WTC11 (cell line): ENCODE results near the gene TXNRD2. TPM values are rescaled to one million over a fixed set of nuclear protein-coding genes. Genes with fewer than 3 reads are reported as not detected.

Source experiments
- ATAC-seq: fragments of 200-7000 bp; cut with Tn5 transposase; 2 replicates; pipeline ENCODE4 v1.10.0; 2021; ENCODE audit warnings: mild to moderate bottlenecking, moderate library complexity
- CTCF ChIA-PET: fragments of 300-600 bp; sonication (Branson Sonifier 250); formaldehyde crosslinking; loops from one replicate; lab custom pipeline; 2021; ENCODE audit warnings: antibody characterized with exemption; lab: Charles Lee
- POLR2A ChIA-PET: fragments of 350-600 bp; sonication (Branson Sonifier 250); formaldehyde crosslinking; loops from one replicate; lab custom pipeline; 2021; ENCODE audit warnings: antibody characterized with exemption; lab: Charles Lee
- DNase-seq: peaks from one replicate; pipeline ENCODE4 v3.0.0; 2021; ENCODE audit warnings: low spot score
- H3K27ac Mint-ChIP-seq: 2 replicates; pipeline ENCODE4 v1.8.0; 2021; ENCODE audit warnings: mixed read lengths
- H3K27me3 Mint-ChIP-seq: 2 replicates; pipeline ENCODE4 v1.8.0; 2021; ENCODE audit warnings: low read depth, mild to moderate bottlenecking, moderate library complexity, mixed read lengths
- H3K36me3 Mint-ChIP-seq: 2 replicates; pipeline ENCODE4 v1.8.0; 2021; ENCODE audit warnings: mixed read lengths
- H3K4me1 Mint-ChIP-seq: 2 replicates; pipeline ENCODE4 v1.8.0; 2022; ENCODE audit warnings: mixed read lengths
- H3K4me3 Mint-ChIP-seq: 2 replicates; pipeline ENCODE4 v1.8.0; 2021; ENCODE audit warnings: mild to moderate bottlenecking, moderate library complexity, mixed read lengths
- H3K9me3 Mint-ChIP-seq: 2 replicates; pipeline ENCODE4 v1.8.0; 2021; ENCODE audit warnings: mixed read lengths
- ATF6 ChIP-seq: sonication (generic); formaldehyde crosslinking; IDR thresholded peaks from 2 replicates; pipeline ENCODE4 v1.8.1; 2023; ENCODE audit warnings: mild to moderate bottlenecking, missing genetic modification reagents
- CBFB ChIP-seq: sonication (generic); formaldehyde crosslinking; IDR thresholded peaks from 2 replicates; pipeline ENCODE4 v1.8.1; 2022; ENCODE audit warnings: mild to moderate bottlenecking, low read depth, missing genetic modification reagents
- CREB1 ChIP-seq: sonication (generic); formaldehyde crosslinking; IDR thresholded peaks from 2 replicates; pipeline ENCODE4 v1.8.0; 2023; ENCODE audit warnings: mild to moderate bottlenecking, missing genetic modification reagents
- ESRRA ChIP-seq: sonication (generic); formaldehyde crosslinking; IDR thresholded peaks from 2 replicates; pipeline ENCODE4 v1.8.1; 2022; ENCODE audit warnings: mild to moderate bottlenecking, missing genetic modification reagents, borderline replicate concordance
- FOXJ3 ChIP-seq: sonication (generic); formaldehyde crosslinking; IDR thresholded peaks from 2 replicates; pipeline ENCODE4 v1.9.0; 2021; ENCODE audit warnings: missing genetic modification reagents, mild to moderate bottlenecking, borderline replicate concordance
- GTF2I ChIP-seq: fragments of 250-450 bp; sonication (Bioruptor Pico); conservative IDR thresholded peaks from 2 replicates; pipeline ENCODE4 v1.4.0; 2021; ENCODE audit warnings: mild to moderate bottlenecking
- HMGA2 ChIP-seq: fragments of 250-450 bp; sonication (Bioruptor Pico); IDR thresholded peaks from 2 replicates; pipeline ENCODE4 v1.4.0; 2021; ENCODE audit warnings: mild to moderate bottlenecking, moderate library complexity
- JAZF1 ChIP-seq: fragments of 250-450 bp; sonication (Bioruptor Pico); IDR thresholded peaks from 2 replicates; pipeline ENCODE4 v1.9.0; 2021; ENCODE audit warnings: moderate library complexity, mild to moderate bottlenecking, inconsistent platforms
- MAX ChIP-seq: sonication (generic); formaldehyde crosslinking; IDR thresholded peaks from 2 replicates; pipeline ENCODE4 v1.8.0; 2022; ENCODE audit warnings: mild to moderate bottlenecking, missing genetic modification reagents
- NFATC4 ChIP-seq: fragments of 250-450 bp; sonication (Bioruptor Pico); IDR thresholded peaks from 2 replicates; pipeline ENCODE4 v1.9.0; 2021; ENCODE audit warnings: mild to moderate bottlenecking
- NFYB ChIP-seq: sonication (generic); formaldehyde crosslinking; conservative IDR thresholded peaks from 2 replicates; pipeline ENCODE4 v1.8.0; 2022; ENCODE audit warnings: low read depth, missing genetic modification reagents
- NR1H2 ChIP-seq: sonication (generic); formaldehyde crosslinking; IDR thresholded peaks from 2 replicates; pipeline ENCODE4 v1.9.0; 2021; ENCODE audit warnings: mild to moderate bottlenecking, moderate library complexity, missing genetic modification reagents
- PRDM15 ChIP-seq: sonication (generic); formaldehyde crosslinking; IDR thresholded peaks from 2 replicates; pipeline ENCODE4 v1.8.0; 2022; ENCODE audit warnings: missing genetic modification reagents
- PRRX2 ChIP-seq: fragments of 250-450 bp; sonication (Bioruptor Pico); IDR thresholded peaks from 2 replicates; pipeline ENCODE4 v1.8.0; 2021; ENCODE audit warnings: mild to moderate bottlenecking
- RELA ChIP-seq: sonication (generic); formaldehyde crosslinking; IDR thresholded peaks from 2 replicates; pipeline ENCODE4 v1.8.1; 2022; ENCODE audit warnings: missing genetic modification reagents, mild to moderate bottlenecking, borderline replicate concordance
- SMAD3 ChIP-seq: sonication (generic); formaldehyde crosslinking; IDR thresholded peaks from 2 replicates; pipeline ENCODE4 v1.8.0; 2022; ENCODE audit warnings: missing genetic modification reagents, mild to moderate bottlenecking, borderline replicate concordance
- SP1 ChIP-seq: sonication (generic); formaldehyde crosslinking; conservative IDR thresholded peaks from 2 replicates; pipeline ENCODE4 v1.8.1; 2022; ENCODE audit warnings: missing genetic modification reagents
- STAT6 ChIP-seq: sonication (generic); formaldehyde crosslinking; conservative IDR thresholded peaks from 2 replicates; pipeline ENCODE4 v1.8.1; 2023; ENCODE audit warnings: mild to moderate bottlenecking, low read depth, missing genetic modification reagents, moderate library complexity
- TCF7 ChIP-seq: sonication (generic); formaldehyde crosslinking; IDR thresholded peaks from 2 replicates; pipeline ENCODE4 v1.8.0; 2022; ENCODE audit warnings: mild to moderate bottlenecking, low read depth, missing genetic modification reagents, moderate library complexity
- USF1 ChIP-seq: sonication (generic); formaldehyde crosslinking; IDR thresholded peaks from 2 replicates; pipeline ENCODE4 v1.8.0; 2022; ENCODE audit warnings: mild to moderate bottlenecking, missing genetic modification reagents
- ZNF121 ChIP-seq: sonication (generic); formaldehyde crosslinking; IDR thresholded peaks from 2 replicates; pipeline ENCODE4 v1.8.0; 2023; ENCODE audit warnings: missing genetic modification reagents
- ZNF219 ChIP-seq: sonication (generic); formaldehyde crosslinking; IDR thresholded peaks from 2 replicates; pipeline ENCODE4 v1.8.0; 2023; ENCODE audit warnings: missing genetic modification reagents, mild to moderate bottlenecking, borderline replicate concordance
- ZNF423 ChIP-seq: fragments of 250-450 bp; sonication (Bioruptor Pico); IDR thresholded peaks from 2 replicates; pipeline ENCODE4 v2.1.2; 2022; ENCODE audit warnings: mild to moderate bottlenecking, moderate library complexity
- ZNF671 ChIP-seq: fragments of 250-450 bp; sonication (Bioruptor Pico); IDR thresholded peaks from 2 replicates; pipeline ENCODE4 v1.8.0; 2021; ENCODE audit warnings: mild to moderate bottlenecking
- ZSCAN18 ChIP-seq: fragments of 250-450 bp; sonication (Bioruptor Pico); IDR thresholded peaks from 2 replicates; pipeline ENCODE4 v2.1.2; 2022; ENCODE audit warnings: mild to moderate bottlenecking, moderate library complexity
- total RNA-seq: library from RNA; stranded (reverse); gene quantifications from 3 replicates; pipeline ENCODE4 v1.2.3, GENCODE V29; 2021

Gene TXNRD2
- total RNA-seq, 1 experiment from 2014 or later: 15.9 TPM

- TF ChIP-seq ESRRA (CRISPR knock-in tag) (no peak), GTF2I (CRISPR knock-in tag) (no peak), PRRX2 (no peak), STAT6 (CRISPR knock-in tag) (no peak), USF1 (CRISPR knock-in tag) (no peak), ZNF671 (CRISPR knock-in tag) (no peak), FOXJ3 (CRISPR knock-in tag) (no peak), HMGA2 (no peak), ZSCAN18 (CRISPR knock-in tag) (no peak), CREB1 (CRISPR knock-in tag) (no peak), ATF6 (CRISPR knock-in tag) (no peak), CBFB (CRISPR knock-in tag) (no peak), NFATC4 (CRISPR knock-in tag) (no peak), RELA (CRISPR knock-in tag) (no peak), NFYB (CRISPR knock-in tag) (no peak)
- TF ChIP-seq, all 79 proteins: peak for 0
- peaks cover 11% of the 10 kb centered on the region for H3K4me1 Mint-ChIP-seq
- H3K27ac Mint-ChIP-seq: peak overlapping the region; percentile 57; the same call in 1 of the 2 replicates
- DNase-seq: no peak
- ATAC-seq: no peak
- no peak overlapping the region for H3K4me3 Mint-ChIP-seq
- POLR2A ChIA-PET: no interaction called here
- CTCF ChIA-PET: interaction anchor here (0.6 to 6.3 kb wide), 9 partner anchors 30 to 181 kb away, joined by 3 to 56 read pairs (median 3); partner anchors contain the start of gene GP1BB
- H3K9me3 Mint-ChIP-seq: no peaks in the 10 kb centered on the region
- H3K36me3 Mint-ChIP-seq: no peaks in the 10 kb centered on the region
- H3K27me3 Mint-ChIP-seq: no peaks in the 10 kb centered on the region; the same call in 1 of the 2 replicates
Measured at GRCh38 chr22:19904174-19904856, 37.3 kb downstream of the TXNRD2 start.

- H3K27me3 Mint-ChIP-seq: no peaks in the 10 kb centered on the region; the same call in 1 of the 2 replicates
- ATAC-seq (peak; percentile 17), DNase-seq (no peak)
- no peak overlapping the region for H3K27ac Mint-ChIP-seq
- POLR2A ChIA-PET: no interaction called here
- no peaks in the 10 kb centered on the region for H3K36me3 Mint-ChIP-seq
- H3K4me1 Mint-ChIP-seq: peaks cover 11% of the 10 kb centered on the region
- no peak overlapping the region for H3K4me3 Mint-ChIP-seq
- CTCF ChIA-PET: interaction anchor here (0.9 to 6.3 kb wide), 11 partner anchors 10 to 224 kb away, joined by 3 to 56 read pairs (median 4); no protein-coding TSS in a partner anchor
- H3K9me3 Mint-ChIP-seq: no peaks in the 10 kb centered on the region
- no peak for TF ChIP-seq JAZF1 (CRISPR knock-in tag)
- no peak for TF ChIP-seq HMGA2
- no peak for TF ChIP-seq NFYB (CRISPR knock-in tag)
- TF ChIP-seq ZNF121 (CRISPR knock-in tag): no peak
- no peak for TF ChIP-seq ZNF219 (CRISPR knock-in tag)
- TF ChIP-seq NR1H2 (CRISPR knock-in tag): no peak
- no peak for TF ChIP-seq MAX
- TF ChIP-seq TCF7: no peak
- TF ChIP-seq ZNF423 (CRISPR knock-in tag): no peak
- TF ChIP-seq SMAD3 (CRISPR knock-in tag): no peak
- no peak for TF ChIP-seq SP1 (CRISPR knock-in tag)
- no peak for TF ChIP-seq PRDM15
Measured at GRCh38 chr22:19903513-19903912, 38.1 kb downstream of the TXNRD2 start.
